ENCODE results near the gene HIP1.
"Not testable (repeated sequence)": the region's sequence is repeated elsewhere in the genome, so short reads cannot be mapped to it uniquely, and the experiment has no call there.

HIP1 gene

GRCh38 chr7:75738604-75738974 lies at the start of gene HIP1:
Gene HIP1 (minus strand): TSS chr7:75738941. CDS start chr7:75738920, 21 bp downstream.
- no CpG with 5 or more reads among the region's 30 CpGs for WGBS (ENCODE audit: insufficient coverage, insufficient read length)
- no peaks in the 10 kb centered on the region for H3K36me3 ChIP-seq (ENCODE audit: control insufficient read depth, insufficient read depth, low read length)
- H3K4me3 ChIP-seq (ENCODE audit: low read length) = peak within 1 kb of the TSS; percentile 83
- no peaks in the 10 kb centered on the region for H3K9me3 ChIP-seq (ENCODE audit: control insufficient read depth, insufficient read depth, low read length)
- no peaks in the 10 kb centered on the region for H3K27me3 ChIP-seq (ENCODE audit: control insufficient read depth, insufficient read depth, low read length)
- peaks cover 2% of the 10 kb centered on the region; the same call in 1 of the 2 replicates for H3K4me1 ChIP-seq (ENCODE audit: control insufficient read depth, insufficient read depth, low read length)
- DNase-seq (ENCODE audit: low read depth, low spot score) = no peak
- H3K27ac ChIP-seq (ENCODE audit: low read length) = no peak within 1 kb of the TSS

- not testable (repeated sequence) for H3K27me3 ChIP-seq (ENCODE audit: control insufficient read depth, insufficient read depth, low read length); H3K4me3 ChIP-seq (ENCODE audit: low read length); H3K36me3 ChIP-seq (ENCODE audit: control insufficient read depth, insufficient read depth, low read length); DNase-seq (ENCODE audit: low read depth, low spot score); H3K27ac ChIP-seq (ENCODE audit: low read length); H3K4me1 ChIP-seq (ENCODE audit: control insufficient read depth, insufficient read depth, low read length); H3K9me3 ChIP-seq (ENCODE audit: control insufficient read depth, insufficient read depth, low read length)
- no CpG with 5 or more reads among the region's 14 CpGs for WGBS (ENCODE audit: insufficient coverage, insufficient read length)
Measured at GRCh38 chr7:75788154-75788847, 49.6 kb upstream of the HIP1 start.

- H3K27me3 ChIP-seq (ENCODE audit: control insufficient read depth, insufficient read depth, low read length); H3K4me1 ChIP-seq (ENCODE audit: control insufficient read depth, insufficient read depth, low read length); DNase-seq (ENCODE audit: low read depth, low spot score); H3K4me3 ChIP-seq (ENCODE audit: low read length); H3K9me3 ChIP-seq (ENCODE audit: control insufficient read depth, insufficient read depth, low read length); H3K27ac ChIP-seq (ENCODE audit: low read length); H3K36me3 ChIP-seq (ENCODE audit: control insufficient read depth, insufficient read depth, low read length): not testable (repeated sequence)
- WGBS (ENCODE audit: insufficient coverage, insufficient read length) = no CpG with 5 or more reads among the region's 5 CpGs
Measured at GRCh38 chr7:75783058-75783457, 44.3 kb upstream of the HIP1 start.

DNA sequence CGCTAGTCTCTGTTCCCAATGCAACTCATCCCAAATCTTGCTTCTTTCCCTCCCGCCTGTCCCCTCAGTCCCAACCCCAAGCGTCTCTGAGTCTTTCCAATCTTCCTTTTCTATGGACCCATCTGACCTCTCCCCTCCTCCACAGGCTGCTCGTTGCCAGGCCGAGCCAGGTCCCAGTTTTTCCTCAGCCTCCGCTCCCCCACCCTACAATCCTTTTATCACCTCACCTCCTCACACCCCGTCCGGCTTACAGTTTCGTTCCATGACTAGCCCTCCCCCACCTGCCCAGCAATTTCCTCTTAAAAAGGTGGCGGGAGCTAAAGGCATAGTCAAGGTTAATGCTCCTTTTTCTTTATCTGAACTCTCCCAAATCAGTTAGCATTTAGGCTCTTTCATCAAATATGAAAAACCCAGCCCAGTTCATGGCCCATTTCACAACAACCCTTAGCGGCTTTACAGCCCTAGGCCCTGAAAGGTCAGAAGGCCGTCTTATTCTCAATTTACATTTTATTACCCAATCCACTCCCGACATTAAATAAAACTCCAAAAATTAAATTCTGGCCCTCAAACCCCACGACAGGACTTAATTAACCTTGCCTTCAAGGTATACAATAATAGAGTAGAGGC lies 42.0 kb upstream of the HIP1 start:
- not testable (repeated sequence) for H3K4me3 ChIP-seq (ENCODE audit: low read length); DNase-seq (ENCODE audit: low read depth, low spot score); H3K27ac ChIP-seq (ENCODE audit: low read length); H3K27me3 ChIP-seq (ENCODE audit: control insufficient read depth, insufficient read depth, low read length); H3K9me3 ChIP-seq (ENCODE audit: control insufficient read depth, insufficient read depth, low read length); H3K4me1 ChIP-seq (ENCODE audit: control insufficient read depth, insufficient read depth, low read length); H3K36me3 ChIP-seq (ENCODE audit: control insufficient read depth, insufficient read depth, low read length)
- no CpG with 5 or more reads among the region's 14 CpGs for WGBS (ENCODE audit: insufficient coverage, insufficient read length)

GRCh38 chr7:75779516-75779915 lies 40.8 kb upstream of the HIP1 start:
- H3K27me3 ChIP-seq (ENCODE audit: control insufficient read depth, insufficient read depth, low read length); DNase-seq (ENCODE audit: low read depth, low spot score); H3K27ac ChIP-seq (ENCODE audit: low read length); H3K9me3 ChIP-seq (ENCODE audit: control insufficient read depth, insufficient read depth, low read length); H3K4me3 ChIP-seq (ENCODE audit: low read length); H3K36me3 ChIP-seq (ENCODE audit: control insufficient read depth, insufficient read depth, low read length); H3K4me1 ChIP-seq (ENCODE audit: control insufficient read depth, insufficient read depth, low read length): not testable (repeated sequence)
- WGBS (ENCODE audit: insufficient coverage, insufficient read length) = no CpG with 5 or more reads among the region's 11 CpGs

DNA sequence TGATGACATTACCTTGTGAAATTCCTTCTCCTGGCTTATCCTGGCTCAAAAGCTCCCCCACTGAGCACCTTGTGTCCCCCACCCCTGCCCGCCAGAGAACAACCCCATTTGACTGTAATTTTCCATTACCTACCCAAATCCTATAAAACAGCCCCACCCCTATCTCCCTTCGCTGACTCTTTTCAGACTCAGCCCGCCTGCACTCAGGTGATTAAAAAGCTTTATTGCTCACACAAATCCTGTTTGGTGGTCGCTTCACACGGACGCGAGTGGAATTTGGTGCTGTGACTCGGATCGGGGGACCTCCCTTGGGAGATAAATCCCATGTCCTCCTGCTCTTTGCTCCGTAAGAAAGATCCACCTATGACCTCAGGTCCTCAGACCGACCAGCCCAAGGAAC lies 40.3 kb upstream of the HIP1 start:
- H3K27me3 ChIP-seq (ENCODE audit: control insufficient read depth, insufficient read depth, low read length); H3K4me3 ChIP-seq (ENCODE audit: low read length); H3K27ac ChIP-seq (ENCODE audit: low read length); H3K4me1 ChIP-seq (ENCODE audit: control insufficient read depth, insufficient read depth, low read length); DNase-seq (ENCODE audit: low read depth, low spot score); H3K36me3 ChIP-seq (ENCODE audit: control insufficient read depth, insufficient read depth, low read length); H3K9me3 ChIP-seq (ENCODE audit: control insufficient read depth, insufficient read depth, low read length): not testable (repeated sequence)
- no CpG with 5 or more reads among the region's 11 CpGs for WGBS (ENCODE audit: insufficient coverage, insufficient read length)

- WGBS (ENCODE audit: insufficient coverage, insufficient read length) = no CpG with 5 or more reads among the region's 12 CpGs
- Histone ChIP-seq H3K36me3 (ENCODE audit: control insufficient read depth, insufficient read depth, low read length) (no peaks in the 10 kb centered on the region), H3K4me1 (ENCODE audit: control insufficient read depth, insufficient read depth, low read length) (no peaks in the 10 kb centered on the region; the same call in 1 of the 2 replicates), H3K27me3 (ENCODE audit: control insufficient read depth, insufficient read depth, low read length) (no peaks in the 10 kb centered on the region), H3K9me3 (ENCODE audit: control insufficient read depth, insufficient read depth, low read length) (no peaks in the 10 kb centered on the region), H3K27ac (ENCODE audit: low read length) (no peak overlapping the region), H3K4me3 (ENCODE audit: low read length) (no peak overlapping the region)
- DNase-seq (ENCODE audit: low read depth, low spot score) = no peak
Measured at GRCh38 chr7:75776295-75776971, 37.7 kb upstream of the HIP1 start.

DNA sequence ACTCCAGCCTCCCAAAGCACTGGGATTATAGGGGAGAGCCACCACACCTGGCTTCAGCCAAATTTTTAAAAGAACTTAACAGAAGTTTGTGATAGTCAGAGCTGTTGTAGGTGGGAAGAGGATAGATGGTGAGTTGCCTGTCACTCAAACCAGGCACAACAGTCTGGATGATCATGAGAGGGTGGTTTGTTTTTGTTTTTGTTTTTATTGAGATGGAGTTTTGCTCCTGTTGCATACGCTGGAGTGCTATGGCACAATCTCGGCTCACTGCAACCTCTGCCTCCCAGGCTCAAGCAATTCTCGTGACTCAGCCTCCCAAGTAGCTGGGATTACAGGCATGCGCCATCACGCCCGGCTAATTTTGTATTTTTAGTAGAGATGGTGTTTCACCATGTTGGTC lies 35.2 kb upstream of the HIP1 start:
- H3K27me3 ChIP-seq (ENCODE audit: control insufficient read depth, insufficient read depth, low read length); H3K4me1 ChIP-seq (ENCODE audit: control insufficient read depth, insufficient read depth, low read length); H3K9me3 ChIP-seq (ENCODE audit: control insufficient read depth, insufficient read depth, low read length); H3K4me3 ChIP-seq (ENCODE audit: low read length); H3K27ac ChIP-seq (ENCODE audit: low read length); H3K36me3 ChIP-seq (ENCODE audit: control insufficient read depth, insufficient read depth, low read length); DNase-seq (ENCODE audit: low read depth, low spot score): not testable (repeated sequence)
- WGBS (ENCODE audit: insufficient coverage, insufficient read length) = no CpG with 5 or more reads among the region's 6 CpGs

- Histone ChIP-seq H3K27ac (ENCODE audit: low read length) (no peak within 1 kb of the TSS), H3K27me3 (ENCODE audit: control insufficient read depth, insufficient read depth, low read length) (no peaks in the 10 kb centered on the region), H3K4me1 (ENCODE audit: control insufficient read depth, insufficient read depth, low read length) (no peaks in the 10 kb centered on the region), H3K9me3 (ENCODE audit: control insufficient read depth, insufficient read depth, low read length) (no peaks in the 10 kb centered on the region), H3K36me3 (ENCODE audit: control insufficient read depth, insufficient read depth, low read length) (no peaks in the 10 kb centered on the region), H3K4me3 (ENCODE audit: low read length) (no peak within 1 kb of the TSS)
- no peak for DNase-seq (ENCODE audit: low read depth, low spot score)
- no CpG with 5 or more reads among the region's 9 CpGs for WGBS (ENCODE audit: insufficient coverage, insufficient read length)
Measured at GRCh38 chr7:75772081-75773077, 33.6 kb upstream of the HIP1 start, which contains the start of gene CCL26. Gene CCL26 (minus strand): TSS chr7:75772211. CDS start chr7:75772176, 35 bp downstream.

- no peak overlapping the region for H3K27ac ChIP-seq (ENCODE audit: low read length)
- no peaks in the 10 kb centered on the region for H3K36me3 ChIP-seq (ENCODE audit: control insufficient read depth, insufficient read depth, low read length)
- WGBS (ENCODE audit: insufficient coverage, insufficient read length) = no CpG with 5 or more reads among the region's 1 CpG
- H3K9me3 ChIP-seq (ENCODE audit: control insufficient read depth, insufficient read depth, low read length) = no peaks in the 10 kb centered on the region
- H3K4me1 ChIP-seq (ENCODE audit: control insufficient read depth, insufficient read depth, low read length) = no peaks in the 10 kb centered on the region
- H3K27me3 ChIP-seq (ENCODE audit: control insufficient read depth, insufficient read depth, low read length) = no peaks in the 10 kb centered on the region
- H3K4me3 ChIP-seq (ENCODE audit: low read length) = no peak overlapping the region
- DNase-seq (ENCODE audit: low read depth, low spot score) = no peak
Measured at GRCh38 chr7:75771224-75771623, 32.5 kb upstream of the HIP1 start.
